GM23338 (cell line): ENCODE measurements around the gene TNFRSF8. TPM values are rescaled to one million over a fixed set of nuclear protein-coding genes. Genes with fewer than 3 reads are reported as not detected.

Source experiments
- ATAC-seq: fragments of 200-7000 bp; cut with Tn5 transposase; 3 replicates; pipeline ENCODE4 v1.9.1; 2020
- DNase-seq: peaks from one replicate; pipeline ENCODE4 v3.0.0-alpha.2; 2015; ENCODE audit warnings: low spot score
- H2AFZ ChIP-seq: fragments of 200-600 bp; sonication (generic); 2 replicates; pipeline ENCODE4 v1.8.0; 2016; ENCODE audit warnings: antibody characterized with exemption, mild to moderate bottlenecking, moderate library complexity
- H3F3A ChIP-seq: fragments of 200-600 bp; sonication (generic); replicated peaks from 2 replicates; pipeline ENCODE4 v1.8.0; 2017; ENCODE audit warnings: antibody characterized with exemption, mixed run types, low read depth
- H3K27ac ChIP-seq: fragments of 200-600 bp; sonication (generic); 2 replicates; pipeline ENCODE4 v1.6.1; 2016; ENCODE audit warnings: low read depth
- H3K27me3 ChIP-seq: fragments of 200-600 bp; sonication (generic); 2 replicates; pipeline ENCODE4 v1.8.0; 2016; ENCODE audit warnings: mild to moderate bottlenecking, mixed run types, moderate library complexity; ENCODE audit not compliant: insufficient read depth
- H3K36me3 ChIP-seq: fragments of 200-600 bp; sonication (generic); 2 replicates; pipeline ENCODE4 v1.8.0; 2016; ENCODE audit warnings: mild to moderate bottlenecking; ENCODE audit not compliant: insufficient read depth
- H3K4me1 ChIP-seq: fragments of 200-600 bp; sonication (generic); 2 replicates; pipeline ENCODE4 v1.8.0; 2016; ENCODE audit warnings: mild to moderate bottlenecking, moderate library complexity; ENCODE audit not compliant: insufficient read depth
- H3K4me2 ChIP-seq: fragments of 200-600 bp; sonication (generic); 2 replicates; pipeline ENCODE4 v1.7.1; 2017; ENCODE audit warnings: mixed run types
- H3K4me3 ChIP-seq: fragments of 200-600 bp; sonication (generic); 2 replicates; pipeline ENCODE4 v1.6.1; 2016; ENCODE audit warnings: mixed run types
- H3K79me2 ChIP-seq: fragments of 200-600 bp; sonication (generic); replicated peaks from 2 replicates; pipeline ENCODE4 v1.8.0; 2017; ENCODE audit warnings: mild to moderate bottlenecking; ENCODE audit not compliant: insufficient read depth
- H3K9me2 ChIP-seq: fragments of 200-600 bp; sonication (generic); 2 replicates; pipeline ENCODE4 v1.8.0; 2017; ENCODE audit not compliant: insufficient read depth
- H4K20me1 ChIP-seq: fragments of 200-600 bp; sonication (generic); replicated peaks from 2 replicates; pipeline ENCODE4 v1.8.0; 2017; ENCODE audit warnings: mild to moderate bottlenecking; ENCODE audit not compliant: insufficient read depth
- H3K27ac Mint-ChIP-seq: 2 replicates; pipeline ENCODE4 v1.8.0; 2020; ENCODE audit warnings: inconsistent platforms, mild to moderate bottlenecking, moderate library complexity, mixed read lengths
- H3K27me3 Mint-ChIP-seq: 3 replicates; pipeline ENCODE4 v1.8.0; 2022; ENCODE audit warnings: low read depth, mild to moderate bottlenecking, moderate library complexity, mixed read lengths, inconsistent platforms; ENCODE audit not compliant: insufficient read depth, poor library complexity
- H3K36me3 Mint-ChIP-seq: 3 replicates; pipeline ENCODE4 v1.8.0; 2021; ENCODE audit warnings: low read depth, mild to moderate bottlenecking, inconsistent platforms, moderate library complexity, mixed read lengths
- H3K4me1 Mint-ChIP-seq: 3 replicates; pipeline ENCODE4 v1.8.0; 2020; ENCODE audit warnings: mild to moderate bottlenecking, inconsistent platforms, mixed read lengths
- H3K4me3 Mint-ChIP-seq: 3 replicates; pipeline ENCODE4 v1.8.0; 2021; ENCODE audit warnings: moderate library complexity, mild to moderate bottlenecking, inconsistent platforms, mixed read lengths
- H3K9me3 Mint-ChIP-seq: 3 replicates; pipeline ENCODE4 v1.8.0; 2020; ENCODE audit warnings: moderate library complexity, mild to moderate bottlenecking, inconsistent platforms, mixed read lengths
- CTCF ChIP-seq, 2 experiments: fragments of 200-600 bp in 1 of 2; sonication (generic) in 1 of 2; conservative IDR thresholded peaks; 2 replicates each; pipeline versions ENCODE4 v1.5.1 to v1.6.1; 2016 to 2017; ENCODE audit warnings: antibody characterized with exemption in 2 of 2, low read depth in 2 of 2, mild to moderate bottlenecking in 2 of 2, moderate library complexity in 1 of 2
- EZH2 ChIP-seq: fragments of 200-600 bp; sonication (generic); IDR thresholded peaks from one replicate; pipeline ENCODE4 v1.8.0; 2017; ENCODE audit warnings: antibody characterized with exemption, mild to moderate bottlenecking, low read depth; ENCODE audit not compliant: unreplicated experiment
- JUNB ChIP-seq: IDR thresholded peaks from one replicate; pipeline ENCODE4 v1.6.1; 2016; ENCODE audit warnings: antibody characterized with exemption; ENCODE audit not compliant: unreplicated experiment
- POLR2AphosphoS5 ChIP-seq: IDR thresholded peaks from 2 replicates; pipeline ENCODE4 v1.6.1; 2016; ENCODE audit warnings: antibody characterized with exemption, low read depth
- REST ChIP-seq: IDR thresholded peaks from one replicate; pipeline ENCODE4 v1.6.1; 2018; ENCODE audit warnings: antibody characterized with exemption; ENCODE audit not compliant: unreplicated experiment
- STAT1 ChIP-seq: IDR thresholded peaks from one replicate; pipeline ENCODE4 v1.6.1; 2016; ENCODE audit warnings: antibody characterized with exemption; ENCODE audit not compliant: unreplicated experiment
- ZNF114 ChIP-seq: fragments of 250-450 bp; sonication (Bioruptor Pico); IDR thresholded peaks from 2 replicates; pipeline ENCODE4 v1.5.0; 2020; ENCODE audit warnings: mild to moderate bottlenecking, moderate library complexity
- ZNF331 ChIP-seq: fragments of 250-450 bp; sonication (Bioruptor Pico); IDR thresholded peaks from 2 replicates; pipeline ENCODE4 v1.5.0; 2020; ENCODE audit warnings: low read depth, mild to moderate bottlenecking, moderate library complexity
- polyA plus RNA-seq: library from polyadenylated mRNA; unstranded; fragments of >200 nt; fragmentation: Nextera tagmentation; extraction: Ambion mirVana; gene quantifications from 2 replicates; pipeline ENCODE4 v1.2.1, GENCODE V29; 2016
- total RNA-seq: library from RNA; depleted of rRNA; stranded (reverse); fragments of >200 nt; shearing (Covaris generic); gene quantifications from 2 replicates; pipeline ENCODE4 v1.2.3, GENCODE V29; 2014

Gene TNFRSF8
- total and polyA plus RNA-seq, 2 experiments from 2014 or later: 11.7 to 28.2 TPM

GRCh38 chr1:12015499-12015898, 47.6 kb upstream of the TNFRSF8 start (continued):
- TF ChIP-seq REST (no peak), CTCF (conservative IDR thresholded peaks at IDR 0.05; ENCODE audit: low read depth in 2 of 2) (no peak)

- no peaks in the 10 kb centered on the region; the same call in 1 of the 2 replicates for H3K36me3 ChIP-seq
- H2AFZ ChIP-seq: no peak overlapping the region
- DNase-seq (no peak), ATAC-seq (no peak)
- no peaks in the 10 kb centered on the region for H3K27me3 ChIP-seq
- H4K20me1 ChIP-seq: no peaks in the 10 kb centered on the region; the same call in 1 of the 2 replicates
- H3K4me3 Mint-ChIP-seq: no peak overlapping the region
- peak overlapping the region; percentile 59; the same call in 1 of the 2 replicates for H3K27ac ChIP-seq
- H3K4me1 ChIP-seq: peaks cover 7% of the 10 kb centered on the region; the same call in 1 of the 2 replicates
- H3K79me2 ChIP-seq: peaks cover 14% of the 10 kb centered on the region
- no peaks in the 10 kb centered on the region for H3K9me3 Mint-ChIP-seq
- H3K9me2 ChIP-seq: no peaks in the 10 kb centered on the region
- H3K27ac Mint-ChIP-seq: no peak overlapping the region
- H3K4me1 Mint-ChIP-seq: peaks cover 6% of the 10 kb centered on the region; the same call in 2 of the 3 replicates
- TF ChIP-seq ZNF331 (CRISPR knock-in tag) (no peak), JUNB (no peak), POLR2AphosphoS5 (no peak), STAT1 (no peak), REST (no peak), ZNF114 (CRISPR knock-in tag) (no peak), EZH2 (no peak), CTCF (conservative IDR thresholded peaks at IDR 0.05; ENCODE audit: low read depth in 2 of 2) (no peak)
- no peak overlapping the region for H3K4me3 ChIP-seq
- H3F3A ChIP-seq: peaks cover 13% of the 10 kb centered on the region
- H3K36me3 Mint-ChIP-seq: peaks cover 21% of the 10 kb centered on the region
- no peak overlapping the region for H3K4me2 ChIP-seq
- H3K27me3 Mint-ChIP-seq: peaks cover 4% of the 10 kb centered on the region
Observed at GRCh38 chr1:12016182-12016581, 46.9 kb upstream of the TNFRSF8 start.
